ENCODE data around the gene SCRN2.

Gene SCRN2

GRCh38 chr17:47803751-47804150 is 37.3 kb downstream of the SCRN2 start:
- TF ChIP-seq CTCF (conservative IDR thresholded peaks at IDR 0.05; ENCODE audit: control insufficient read depth, insufficient read depth, low read depth, low read length): no peak
- DNase-seq (ENCODE audit: low read depth): no peak
- no peak overlapping the region for H3K4me3 ChIP-seq (ENCODE audit: control insufficient read depth, low read depth, low read length)

GRCh38 chr17:47803201-47803600 is 37.9 kb downstream of the SCRN2 start:
- TF ChIP-seq CTCF (conservative IDR thresholded peaks at IDR 0.05; ENCODE audit: control insufficient read depth, insufficient read depth, low read depth, low read length): no peak
- H3K4me3 ChIP-seq (ENCODE audit: control insufficient read depth, low read depth, low read length): no peak overlapping the region
- DNase-seq (ENCODE audit: low read depth): no peak

GRCh38 chr17:47802341-47803022 is 38.6 kb downstream of the SCRN2 start:
- peak; percentile 68 for TF ChIP-seq CTCF (conservative IDR thresholded peaks at IDR 0.05; ENCODE audit: control insufficient read depth, insufficient read depth, low read depth, low read length)
- no peak overlapping the region for H3K4me3 ChIP-seq (ENCODE audit: control insufficient read depth, low read depth, low read length)
- DNase-seq (ENCODE audit: low read depth): peak; percentile 54

GRCh38 chr17:47801906-47802305 is 39.2 kb downstream of the SCRN2 start:
- TF ChIP-seq CTCF (conservative IDR thresholded peaks at IDR 0.05; ENCODE audit: control insufficient read depth, insufficient read depth, low read depth, low read length): no peak
- DNase-seq (ENCODE audit: low read depth): no peak
- no peak overlapping the region for H3K4me3 ChIP-seq (ENCODE audit: control insufficient read depth, low read depth, low read length)

- no peak overlapping the region for H3K4me3 ChIP-seq (ENCODE audit: control insufficient read depth, low read depth, low read length)
- DNase-seq (ENCODE audit: low read depth): no peak
- TF ChIP-seq CTCF (conservative IDR thresholded peaks at IDR 0.05; ENCODE audit: control insufficient read depth, insufficient read depth, low read depth, low read length): no peak
Observed at GRCh38 chr17:47801176-47801765, 39.8 kb downstream of the SCRN2 start.

GRCh38 chr17:47800686-47801085 is 40.4 kb downstream of the SCRN2 start:
- TF ChIP-seq CTCF (conservative IDR thresholded peaks at IDR 0.05; ENCODE audit: control insufficient read depth, insufficient read depth, low read depth, low read length): no peak
- DNase-seq (ENCODE audit: low read depth): no peak
- no peak overlapping the region for H3K4me3 ChIP-seq (ENCODE audit: control insufficient read depth, low read depth, low read length)
